Stimulated activated naive CD8-positive, alpha-beta T cell treated with anti-CD3 and anti-CD28 coated beads, Interleukin-15, Interleukin-2, amounts not matched to agents 100 ng/mL and 50 ng/mL, for 24 hours (primary cell): ENCODE results near the gene RPRD1A.
"Not testable (repeated sequence)": the region's sequence is repeated elsewhere in the genome, so short reads cannot be mapped to it uniquely, and the experiment has no call there.

Experiments used
- H3K27ac Mint-ChIP-seq: one replicate; pipeline ENCODE4 v1.8.0; 2021; ENCODE audit warnings: mild to moderate bottlenecking, mixed read lengths
- H3K27me3 Mint-ChIP-seq: one replicate; pipeline ENCODE4 v1.8.0; 2021; ENCODE audit warnings: mixed read lengths
- H3K36me3 Mint-ChIP-seq: one replicate; pipeline ENCODE4 v1.8.0; 2021; ENCODE audit warnings: low read depth, mixed read lengths
- H3K4me1 Mint-ChIP-seq: one replicate; pipeline ENCODE4 v1.8.0; 2021; ENCODE audit warnings: low read depth, mixed read lengths
- H3K4me3 Mint-ChIP-seq: one replicate; pipeline ENCODE4 v1.8.0; 2021; ENCODE audit warnings: mild to moderate bottlenecking, mixed read lengths
- H3K9me3 Mint-ChIP-seq: one replicate; pipeline ENCODE4 v1.8.0; 2021; ENCODE audit warnings: mixed read lengths

The RPRD1A gene

GRCh38 chr18:36092116-36092515 lies 24.8 kb upstream of the RPRD1A start:
- not testable (repeated sequence) for H3K4me3 Mint-ChIP-seq, H3K9me3 Mint-ChIP-seq, H3K27me3 Mint-ChIP-seq, H3K27ac Mint-ChIP-seq, H3K4me1 Mint-ChIP-seq, H3K36me3 Mint-ChIP-seq

- Mint-ChIP-seq H3K27ac (no peak overlapping the region), H3K36me3 (no peaks in the 10 kb centered on the region), H3K4me3 (no peak overlapping the region), H3K4me1 (peaks cover 1% of the 10 kb centered on the region), H3K27me3 (no peaks in the 10 kb centered on the region), H3K9me3 (no peaks in the 10 kb centered on the region)
Measured at GRCh38 chr18:36089001-36089400, 21.6 kb upstream of the RPRD1A start.

- Mint-ChIP-seq H3K27ac (no peak overlapping the region), H3K4me3 (no peak overlapping the region), H3K27me3 (no peaks in the 10 kb centered on the region), H3K4me1 (peaks cover 7% of the 10 kb centered on the region), H3K9me3 (no peaks in the 10 kb centered on the region), H3K36me3 (no peaks in the 10 kb centered on the region)
Measured at GRCh38 chr18:36088256-36088655, 20.9 kb upstream of the RPRD1A start.

GRCh38 chr18:36086186-36086585 lies 18.8 kb upstream of the RPRD1A start:
- no peaks in the 10 kb centered on the region for H3K36me3 Mint-ChIP-seq
- peaks cover 12% of the 10 kb centered on the region for H3K4me1 Mint-ChIP-seq
- no peak overlapping the region for H3K4me3 Mint-ChIP-seq
- no peaks in the 10 kb centered on the region for H3K9me3 Mint-ChIP-seq
- H3K27ac Mint-ChIP-seq, result no peak overlapping the region
- H3K27me3 Mint-ChIP-seq, result peaks cover 5% of the 10 kb centered on the region

GRCh38 chr18:36085195-36085594 lies 17.8 kb upstream of the RPRD1A start:
- Mint-ChIP-seq H3K4me1 (peaks cover 12% of the 10 kb centered on the region), H3K36me3 (no peaks in the 10 kb centered on the region), H3K4me3 (no peak overlapping the region), H3K9me3 (no peaks in the 10 kb centered on the region), H3K27ac (no peak overlapping the region), H3K27me3 (peaks cover 5% of the 10 kb centered on the region)

- no peaks in the 10 kb centered on the region for H3K9me3 Mint-ChIP-seq
- no peak overlapping the region for H3K27ac Mint-ChIP-seq
- H3K4me3 Mint-ChIP-seq, result no peak overlapping the region
- peaks cover 5% of the 10 kb centered on the region for H3K27me3 Mint-ChIP-seq
- H3K4me1 Mint-ChIP-seq, result peaks cover 12% of the 10 kb centered on the region
- H3K36me3 Mint-ChIP-seq, result no peaks in the 10 kb centered on the region
Measured at GRCh38 chr18:36083729-36084128, 16.4 kb upstream of the RPRD1A start.

GRCh38 chr18:36081118-36081517 lies 13.8 kb upstream of the RPRD1A start:
- H3K4me3 Mint-ChIP-seq, H3K27me3 Mint-ChIP-seq, H3K36me3 Mint-ChIP-seq, H3K27ac Mint-ChIP-seq, H3K9me3 Mint-ChIP-seq: not testable (repeated sequence)
- peaks cover 12% of the 10 kb centered on the region for H3K4me1 Mint-ChIP-seq

- Mint-ChIP-seq H3K27ac (no peak overlapping the region), H3K4me3 (no peak overlapping the region), H3K4me1 (peaks cover 10% of the 10 kb centered on the region), H3K36me3 (no peaks in the 10 kb centered on the region), H3K9me3 (no peaks in the 10 kb centered on the region), H3K27me3 (peaks cover 10% of the 10 kb centered on the region)
Measured at GRCh38 chr18:36078751-36079529, 11.6 kb upstream of the RPRD1A start.

- not testable (repeated sequence) for H3K4me3 Mint-ChIP-seq, H3K9me3 Mint-ChIP-seq, H3K4me1 Mint-ChIP-seq, H3K27ac Mint-ChIP-seq, H3K36me3 Mint-ChIP-seq
- peaks cover 13% of the 10 kb centered on the region for H3K27me3 Mint-ChIP-seq
Measured at GRCh38 chr18:36077764-36078163, 10.4 kb upstream of the RPRD1A start.

GRCh38 chr18:36075862-36076587 lies 8.7 kb upstream of the RPRD1A start:
- peaks cover 7% of the 10 kb centered on the region for H3K27me3 Mint-ChIP-seq
- H3K36me3 Mint-ChIP-seq, result no peaks in the 10 kb centered on the region
- no peak overlapping the region for H3K4me3 Mint-ChIP-seq
- no peaks in the 10 kb centered on the region for H3K9me3 Mint-ChIP-seq
- H3K27ac Mint-ChIP-seq, result no peak overlapping the region
- no peaks in the 10 kb centered on the region for H3K4me1 Mint-ChIP-seq

GRCh38 chr18:36074435-36074834 lies 7.1 kb upstream of the RPRD1A start:
- H3K4me3 Mint-ChIP-seq, result no peak overlapping the region

GRCh38 chr18:36073676-36074075 lies 6.3 kb upstream of the RPRD1A start:
- Mint-ChIP-seq H3K4me1 (no peaks in the 10 kb centered on the region), H3K4me3 (no peak overlapping the region), H3K27me3 (peaks cover 12% of the 10 kb centered on the region), H3K9me3 (no peaks in the 10 kb centered on the region), H3K36me3 (no peaks in the 10 kb centered on the region), H3K27ac (no peak overlapping the region)

More at GRCh38 chr18:36074435-36074834, 7.1 kb upstream of the RPRD1A start:
- H3K27me3 Mint-ChIP-seq, result peaks cover 12% of the 10 kb centered on the region
- no peaks in the 10 kb centered on the region for H3K4me1 Mint-ChIP-seq
- no peak overlapping the region for H3K27ac Mint-ChIP-seq
- H3K9me3 Mint-ChIP-seq, result no peaks in the 10 kb centered on the region
- H3K36me3 Mint-ChIP-seq, result no peaks in the 10 kb centered on the region

- H3K27ac Mint-ChIP-seq, H3K4me1 Mint-ChIP-seq, H3K9me3 Mint-ChIP-seq, H3K36me3 Mint-ChIP-seq, H3K4me3 Mint-ChIP-seq: not testable (repeated sequence)
- H3K27me3 Mint-ChIP-seq, result peaks cover 12% of the 10 kb centered on the region
Measured at GRCh38 chr18:36072406-36072805, 5.0 kb upstream of the RPRD1A start.

GRCh38 chr18:36066686-36067054 lies 689 bp downstream of the RPRD1A start:
- H3K27ac Mint-ChIP-seq, result peak overlapping the region; percentile 86
- peak overlapping the region; percentile 91 for H3K4me3 Mint-ChIP-seq
- H3K36me3 Mint-ChIP-seq, result peaks cover 12% of the 10 kb centered on the region
- peaks cover 38% of the 10 kb centered on the region for H3K4me1 Mint-ChIP-seq
- H3K27me3 Mint-ChIP-seq, result peaks cover 4% of the 10 kb centered on the region
- no peaks in the 10 kb centered on the region for H3K9me3 Mint-ChIP-seq

- peaks cover 14% of the 10 kb centered on the region for H3K36me3 Mint-ChIP-seq
- H3K27me3 Mint-ChIP-seq, result peaks cover 4% of the 10 kb centered on the region
- H3K4me1 Mint-ChIP-seq, result peaks cover 45% of the 10 kb centered on the region
- H3K9me3 Mint-ChIP-seq, result no peaks in the 10 kb centered on the region
- H3K27ac Mint-ChIP-seq, result no peak overlapping the region
- peak overlapping the region; percentile 91 for H3K4me3 Mint-ChIP-seq
Measured at GRCh38 chr18:36066001-36066400, 1.4 kb downstream of the RPRD1A start.

GRCh38 chr18:36064809-36065079 lies 2.6 kb downstream of the RPRD1A start:
- H3K4me1 Mint-ChIP-seq, result peaks cover 54% of the 10 kb centered on the region
- H3K36me3 Mint-ChIP-seq, result peaks cover 14% of the 10 kb centered on the region
- not testable (repeated sequence) for H3K9me3 Mint-ChIP-seq, H3K27ac Mint-ChIP-seq, H3K27me3 Mint-ChIP-seq
- H3K4me3 Mint-ChIP-seq, result peak overlapping the region; percentile 44
